Dermis blood vessel endothelial cell (primary cell): ENCODE data around the gene RTTN. TPM values are rescaled to one million over a fixed set of nuclear protein-coding genes. Genes with fewer than 3 reads are reported as not detected.

Experiments
- DNase-seq: peaks from one replicate; pipeline ENCODE4 v3.0.0; 2010
- total RNA-seq: library from RNA; depleted of rRNA; stranded (reverse); fragments of >200 nt; gene quantifications from 2 replicates; pipeline ENCODE4 v1.2.3, GENCODE V29; 2014

The RTTN gene
- total RNA-seq, 1 donor from 2014 or later: 13.1 TPM

DNA sequence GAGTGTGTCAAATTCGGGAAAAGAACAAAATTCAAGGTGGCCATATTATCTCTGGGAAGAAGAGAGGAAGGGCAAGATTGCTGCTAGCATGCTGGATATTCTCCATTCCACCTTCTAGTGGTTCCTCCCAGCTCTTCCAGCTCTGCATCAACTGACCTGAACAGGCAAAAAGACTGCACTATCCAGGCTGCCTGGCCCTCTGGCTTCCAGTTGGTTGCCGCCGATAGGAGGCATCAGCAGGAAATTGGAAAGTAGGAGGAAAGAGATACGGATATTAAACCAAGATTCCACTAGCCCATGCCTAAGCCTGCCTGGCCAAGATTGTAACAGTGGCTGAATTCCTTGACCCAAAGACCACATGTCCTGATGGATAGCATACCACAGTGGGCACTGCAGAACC lies 1.7 kb upstream of the RTTN start:
- DNase-seq: no peak

- no peak for DNase-seq
Measured at GRCh38 chr18:70200286-70200685, 5.2 kb downstream of the RTTN start.

GRCh38 chr18:70197844-70198243 lies 7.6 kb downstream of the RTTN start:
- no peak for DNase-seq

DNA sequence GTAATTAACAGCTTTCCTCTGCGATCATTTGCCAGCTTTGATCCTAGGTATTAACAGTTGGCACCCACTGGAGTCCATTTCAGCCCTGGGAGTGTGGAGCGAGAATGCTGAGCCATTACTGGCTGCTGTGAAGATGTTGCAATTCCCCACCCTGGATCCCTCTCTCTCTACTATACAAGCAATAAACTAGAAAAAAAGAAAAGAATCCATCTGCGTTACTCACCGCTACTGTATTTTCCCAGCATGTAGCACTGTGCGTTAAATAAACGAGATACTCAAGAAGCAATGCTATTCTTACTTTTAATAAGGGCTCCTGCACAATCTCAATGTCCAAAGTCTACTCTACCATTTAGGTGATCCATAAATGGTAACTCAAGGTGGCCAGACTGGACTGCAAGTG lies 8.5 kb downstream of the RTTN start:
- no peak for DNase-seq

DNA sequence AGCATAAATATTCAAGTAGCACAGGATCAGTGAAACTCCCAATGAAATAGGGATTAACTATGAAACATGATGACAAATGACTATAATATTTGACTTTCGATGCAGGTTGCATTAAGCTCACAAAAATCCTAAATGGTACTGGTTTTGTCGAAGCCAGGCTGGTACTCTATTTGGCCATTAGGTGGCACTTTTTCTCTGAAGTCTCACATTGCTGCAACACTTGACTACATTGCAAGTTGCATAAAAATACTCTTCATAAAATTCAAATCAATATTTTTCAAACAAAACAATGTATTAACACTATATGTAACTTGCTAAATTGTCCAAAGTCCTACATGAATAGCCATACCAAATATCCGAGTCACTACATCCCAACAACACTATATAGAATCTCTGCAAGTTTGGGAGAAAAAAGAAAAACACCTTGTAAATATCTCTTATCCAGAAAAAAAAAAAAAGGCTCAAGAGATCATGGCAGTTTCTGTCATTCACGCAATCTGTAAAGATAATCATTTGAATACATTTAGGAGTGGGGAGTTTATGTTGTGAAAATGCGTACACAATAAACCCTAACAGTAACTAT lies 9.5 kb downstream of the RTTN start:
- peak; percentile 77 for DNase-seq

DNA sequence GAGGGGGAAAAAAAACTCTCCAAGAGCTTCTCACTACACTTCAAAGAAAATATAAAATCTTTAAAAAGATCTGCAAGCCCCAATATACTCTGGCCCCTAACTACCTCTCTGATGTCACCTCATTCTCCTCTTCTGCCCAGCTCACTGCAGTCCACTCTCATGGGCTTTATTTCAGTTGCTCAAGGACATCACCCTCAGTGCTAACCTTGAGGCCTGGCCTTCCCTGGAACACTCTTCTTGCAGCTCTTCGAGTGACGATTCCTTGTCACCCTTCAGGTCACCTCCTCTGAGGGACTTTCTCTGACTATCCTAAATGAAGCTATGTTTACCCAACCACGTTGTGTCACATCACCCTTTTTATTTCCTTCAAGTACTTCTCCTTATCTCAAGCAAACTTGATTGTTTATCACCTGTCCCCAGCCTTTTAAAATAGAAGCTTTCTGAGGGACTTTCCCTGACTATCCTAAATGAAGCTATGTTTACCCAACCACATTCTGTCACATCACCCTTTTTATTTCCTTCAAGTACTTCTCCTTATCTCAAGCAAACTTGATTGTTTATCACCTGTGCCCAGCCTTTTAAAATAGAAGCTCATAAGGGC lies 10.4 kb downstream of the RTTN start:
- DNase-seq: no peak

GRCh38 chr18:70194227-70194890 lies 11.1 kb downstream of the RTTN start:
- no peak for DNase-seq

- DNase-seq: peak; percentile 85
Measured at GRCh38 chr18:70190529-70190928, 15.0 kb downstream of the RTTN start.

GRCh38 chr18:70188113-70188512 lies 17.4 kb downstream of the RTTN start:
- no peak for DNase-seq

GRCh38 chr18:70183441-70183840 lies 22.0 kb downstream of the RTTN start:
- no peak for DNase-seq

DNA sequence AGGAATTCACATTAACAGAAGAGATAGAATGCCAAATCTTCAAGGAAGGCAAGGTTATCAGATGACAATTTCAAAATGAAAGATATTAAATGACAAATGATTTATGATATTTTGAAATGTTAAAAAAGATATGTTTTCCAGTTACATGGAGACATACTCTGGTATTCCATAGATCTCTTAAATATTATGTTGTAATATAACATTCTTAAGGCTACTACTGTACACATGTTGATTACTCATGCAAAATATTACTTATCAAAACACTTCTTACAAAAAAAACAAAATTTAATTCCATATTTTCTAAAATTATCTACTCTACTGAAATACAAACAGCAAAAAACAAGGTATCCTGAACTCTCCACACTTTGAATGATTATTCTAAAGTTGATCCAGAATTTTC lies 22.9 kb downstream of the RTTN start:
- no peak for DNase-seq

- DNase-seq: no peak
Measured at GRCh38 chr18:70181725-70182124, 23.8 kb downstream of the RTTN start.

- peak; percentile 48 for DNase-seq
Measured at GRCh38 chr18:70181015-70181414, 24.5 kb downstream of the RTTN start.

DNA sequence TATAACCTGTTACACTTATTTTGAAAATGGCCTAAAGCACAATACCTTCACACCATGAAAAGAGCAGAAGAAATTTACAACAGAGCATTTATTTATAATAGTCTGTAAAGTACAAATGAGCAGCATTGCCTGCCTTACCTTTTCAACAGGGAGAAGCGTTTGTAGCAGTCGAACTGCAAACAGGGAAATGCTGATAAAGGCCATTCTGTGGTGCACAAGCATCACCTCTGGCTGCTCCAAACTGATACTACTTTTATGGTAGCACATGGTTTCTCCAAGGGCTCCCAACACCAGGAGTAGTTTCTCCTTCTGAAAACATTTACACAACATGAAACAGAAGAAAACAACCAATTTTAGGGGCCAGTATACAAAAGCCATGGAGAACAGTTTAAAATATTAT lies 28.9 kb downstream of the RTTN start:
- no peak for DNase-seq

DNA sequence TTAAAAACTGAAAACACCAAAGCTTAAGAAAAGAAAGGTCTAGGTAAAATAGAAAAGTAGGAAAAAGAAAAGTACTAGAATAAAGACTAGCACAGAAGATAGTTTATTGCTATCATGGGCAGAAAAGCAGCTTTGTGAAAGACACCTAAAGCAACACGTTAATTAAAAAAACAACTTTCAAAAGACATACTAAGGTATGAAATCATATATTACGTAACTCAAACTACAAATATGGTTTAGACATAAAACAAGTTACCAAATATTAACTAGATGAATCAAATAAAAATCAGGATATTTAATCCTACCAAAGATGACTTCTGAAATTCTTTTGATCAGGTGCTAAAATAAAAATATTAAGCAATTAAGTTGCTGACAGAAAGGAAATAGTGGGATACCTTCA lies 30.3 kb downstream of the RTTN start:
- DNase-seq: no peak

- peak; percentile 56 for DNase-seq
Measured at GRCh38 chr18:70172225-70172624, 33.3 kb downstream of the RTTN start.

DNA sequence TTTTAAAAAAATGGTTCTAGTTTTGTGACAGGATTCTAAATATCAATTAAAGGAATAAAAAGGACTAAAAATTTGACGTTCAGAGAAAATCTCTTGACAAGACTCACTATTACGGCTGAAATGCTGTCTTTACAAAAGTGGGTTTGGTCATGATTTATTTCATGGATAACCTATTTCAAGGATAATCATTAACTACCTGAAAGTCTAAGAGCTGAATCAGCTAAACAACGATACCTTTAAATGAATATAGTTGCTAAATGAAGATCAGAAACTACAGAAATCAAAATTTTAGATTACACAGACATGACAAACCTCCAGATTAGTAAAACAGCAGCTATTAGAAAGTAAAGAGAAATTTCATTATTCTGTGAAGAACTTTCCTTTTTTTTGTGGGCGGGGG lies 35.7 kb downstream of the RTTN start:
- no peak for DNase-seq

GRCh38 chr18:70166668-70167067 lies 38.8 kb downstream of the RTTN start:
- peak; percentile 25 for DNase-seq

DNA sequence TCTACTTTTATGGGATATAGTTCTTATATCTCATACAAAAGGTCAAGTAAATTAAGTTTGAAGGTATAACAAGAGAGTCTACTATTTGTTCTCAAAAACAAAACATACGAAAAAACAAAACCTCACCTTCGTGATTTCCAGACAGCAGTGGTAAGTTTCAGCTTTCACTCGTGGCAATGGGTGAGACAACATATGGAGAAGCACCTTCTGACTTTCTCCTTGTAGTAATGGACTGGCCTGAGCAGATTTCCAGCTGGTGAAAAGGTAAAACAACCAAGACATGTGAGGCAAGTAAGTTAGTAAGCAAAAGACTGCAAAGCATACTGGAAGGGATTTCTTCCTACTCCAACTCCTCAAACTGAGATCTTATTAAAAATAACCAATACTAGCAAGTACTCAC lies 39.6 kb downstream of the RTTN start:
- DNase-seq: peak; percentile 11

- no peak for DNase-seq
Measured at GRCh38 chr18:70160073-70160678, 45.3 kb downstream of the RTTN start.

DNA sequence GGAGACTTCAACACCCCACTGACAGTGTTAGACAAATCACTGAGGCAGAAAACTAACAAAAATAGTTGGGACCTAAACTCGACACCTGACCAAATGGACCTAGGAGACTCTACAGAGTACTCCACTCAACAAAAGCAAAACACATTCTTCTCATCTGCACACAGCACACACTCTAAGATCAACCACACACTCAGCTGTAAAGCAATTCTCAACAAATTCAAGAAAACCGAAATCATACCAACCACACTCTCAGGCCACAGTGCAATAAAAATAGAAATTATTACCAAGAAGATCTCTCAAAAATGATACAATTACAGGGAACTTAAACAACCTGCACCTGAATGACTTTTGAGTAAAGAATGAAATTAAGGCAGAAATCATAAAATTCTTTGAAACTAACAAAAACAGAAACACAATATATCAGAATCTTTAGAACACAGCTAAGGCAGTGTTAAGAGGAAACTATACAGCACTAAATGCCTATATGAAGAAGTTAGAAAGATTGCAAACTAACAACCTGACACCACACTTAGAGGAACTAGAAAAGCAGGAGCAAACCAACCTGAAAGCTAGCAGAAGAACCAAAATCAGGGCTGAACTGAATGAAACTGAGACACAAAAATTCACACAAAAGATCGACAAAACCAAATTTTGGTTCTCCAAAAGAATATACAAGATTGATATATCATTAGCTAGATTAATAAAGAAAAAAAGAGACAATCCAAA lies 46.3 kb downstream of the RTTN start:
- no peak for DNase-seq

DNA sequence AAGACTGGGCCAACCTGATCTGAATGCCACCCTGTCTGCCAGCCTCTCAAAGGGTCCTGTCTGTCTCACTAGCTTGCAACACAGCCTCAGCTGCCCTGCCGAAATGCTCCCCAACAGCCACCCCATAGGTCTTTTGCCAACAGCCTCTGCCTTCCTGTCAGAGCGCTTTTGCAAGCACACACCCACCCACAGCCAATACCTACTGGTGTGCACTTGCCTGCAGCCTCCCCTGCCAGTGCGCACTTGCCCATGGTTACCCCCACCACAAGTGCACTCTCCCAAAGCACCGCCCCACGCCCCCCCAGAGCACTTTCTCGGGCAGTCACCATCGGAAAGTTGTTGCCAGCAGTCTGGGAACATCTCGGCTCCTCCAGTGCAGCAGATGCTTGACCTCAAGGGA lies 48.6 kb downstream of the RTTN start:
- no peak for DNase-seq

DNA sequence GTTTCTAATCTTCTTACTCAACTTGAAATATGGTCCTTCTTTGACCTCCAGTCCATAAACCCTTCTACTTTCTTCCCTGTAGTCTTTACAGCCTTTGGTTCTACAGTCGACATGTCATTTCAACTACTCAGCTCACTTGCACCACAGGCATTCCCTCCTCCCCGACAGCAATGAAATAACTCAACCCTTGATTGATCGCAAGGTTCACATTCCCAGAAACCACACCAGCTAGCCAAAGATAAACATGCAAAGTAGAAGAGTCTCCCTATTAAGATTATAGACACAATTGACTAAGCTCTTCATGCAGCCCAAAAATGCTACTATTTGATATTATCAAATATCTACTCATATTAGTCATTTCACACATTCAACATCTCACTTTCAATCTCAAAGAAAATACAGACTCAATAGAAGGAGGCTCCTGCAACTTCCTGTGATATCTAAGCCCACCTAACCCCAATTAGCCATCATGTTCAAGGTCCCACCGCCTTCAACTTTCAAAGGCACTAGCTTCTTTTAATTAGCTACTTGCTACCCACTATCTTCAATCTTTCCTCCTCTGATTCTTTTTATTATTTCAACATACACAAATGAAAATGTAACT lies 50.8 kb downstream of the RTTN start:
- DNase-seq: no peak
